ENCODE data around the gene SLC49A3. TPM values are rescaled to one million over a fixed set of nuclear protein-coding genes. Genes with fewer than 3 reads are reported as not detected.

Gene SLC49A3
- total and polyA plus RNA-seq, 12 donors = 1.4 to 24.5 (median 7.3) TPM

GRCh38 chr4:633406-633805 lies 55.5 kb downstream of the SLC49A3 start:
- TF ChIP-seq CTCF (IDR thresholded peaks at IDR 0.05) (no peak), POLR2A (IDR thresholded peaks at IDR 0.05) (no peak)
- 45 to 70% (median 54%) methylated on average over 2 to 9 of the region's 9 CpGs for WGBS, 4 donors
- Histone ChIP-seq H3K4me3 (no peak overlapping the region), H3K4me1 (replicated peaks in 1 of 2) (no peaks in the 10 kb centered on the region), H3K9me3 (replicated peaks in 1 of 3) (no peaks in the 10 kb centered on the region), H3K27ac (no peak overlapping the region), H3K36me3 (replicated peaks in 1 of 2) (no peaks in the 10 kb centered on the region), H3K27me3 (peaks cover 9% of the 10 kb centered on the region)
- intact Hi-C loops (cut with DNase I) = no loop called here
- DNase-seq = no peak

GRCh38 chr4:632926-633325 lies 56.0 kb downstream of the SLC49A3 start:
- WGBS, 4 donors = 78 to 88% (median 86%) methylated on average over 4 to 6 of the region's 6 CpGs
- no peaks in the 10 kb centered on the region for H3K9me3 ChIP-seq (replicated peaks in 1 of 3)
- no peak overlapping the region for H3K27ac ChIP-seq
- H3K27me3 ChIP-seq = peaks cover 9% of the 10 kb centered on the region
- DNase-seq = no peak
- H3K4me3 ChIP-seq = no peak overlapping the region
- TF ChIP-seq CTCF (IDR thresholded peaks at IDR 0.05) = no peak
- no peak for TF ChIP-seq POLR2A (IDR thresholded peaks at IDR 0.05)
- no peaks in the 10 kb centered on the region for H3K4me1 ChIP-seq (replicated peaks in 1 of 2)
- no peaks in the 10 kb centered on the region for H3K36me3 ChIP-seq (replicated peaks in 1 of 2)
- intact Hi-C loops (cut with DNase I) = no loop called here

- Histone ChIP-seq H3K36me3 (replicated peaks in 1 of 2) (no peaks in the 10 kb centered on the region), H3K9me3 (replicated peaks in 1 of 3) (no peaks in the 10 kb centered on the region), H3K4me1 (replicated peaks in 1 of 2) (no peaks in the 10 kb centered on the region), H3K27me3 (peaks cover 6% of the 10 kb centered on the region), H3K4me3 (no peak overlapping the region), H3K27ac (no peak overlapping the region)
- TF ChIP-seq CTCF (IDR thresholded peaks at IDR 0.05) = no peak
- no peak for TF ChIP-seq POLR2A (IDR thresholded peaks at IDR 0.05)
- DNase-seq = no peak
- 83 to 87% (median 85%) methylated on average over 8 to 16 of the region's 16 CpGs for WGBS, 4 donors
- intact Hi-C loops (cut with DNase I) = no loop called here
Observed at GRCh38 chr4:632196-632790, 56.7 kb downstream of the SLC49A3 start.

Other genes with a start within 250 kb of the SLC49A3 start
- 10 to 100 TPM in 8 of 9 donors, 1 to 10 TPM in 1; 4.0 to 32.7 (median 20.6) TPM for gene ZNF721, start 190.0 kb downstream of the SLC49A3 start, total RNA-seq
- gene ZNF721, start 190.0 kb downstream of the SLC49A3 start, polyA plus RNA-seq = 10 to 100 TPM; 17.5 to 27.1 (median 19.0) TPM
- 10 to 100 TPM; 25.7 to 63.8 (median 46.5) TPM for gene PIGG, start 189.9 kb downstream of the SLC49A3 start, total RNA-seq
- gene PIGG, start 189.9 kb downstream of the SLC49A3 start, polyA plus RNA-seq = 100 to 1,000 TPM in 1 of 3 donors, 10 to 100 TPM in 2; 31.4 to 115 (median 66.5) TPM
- gene TMEM271, start 112.9 kb downstream of the SLC49A3 start, total RNA-seq = 1 to 10 TPM in 2 of 9 donors, under 1 TPM in 2, not detected in 5; 0.06 to 1.9 (median 1.1) TPM
- under 1 TPM; 0.54 to 0.64 (median 0.60) TPM for gene TMEM271, start 112.9 kb downstream of the SLC49A3 start, polyA plus RNA-seq
- 10 to 100 TPM in 1 of 9 donors, 1 to 10 TPM in 5, under 1 TPM in 1, not detected in 2; 0.86 to 26.6 (median 2.5) TPM for gene PDE6B, start 63.6 kb downstream of the SLC49A3 start, total RNA-seq
- gene PDE6B, start 63.6 kb downstream of the SLC49A3 start, polyA plus RNA-seq = 1 to 10 TPM in 1 of 3 donors, under 1 TPM in 2; 0.68 to 1.8 (median 0.71) TPM
- gene ATP5ME, start 14.9 kb downstream of the SLC49A3 start, total RNA-seq = 100 to 1,000 TPM in 7 of 9 donors, 10 to 100 TPM in 2; 43.4 to 973 (median 307) TPM
- 1,000 to 10,000 TPM in 1 of 3 donors, 100 to 1,000 TPM in 2; 501 to 1,353 (median 885) TPM for gene ATP5ME, start 14.9 kb downstream of the SLC49A3 start, polyA plus RNA-seq
- 10 to 100 TPM in 8 of 9 donors, 1 to 10 TPM in 1; 5.9 to 31.7 (median 19.9) TPM for gene MYL5, start 14.6 kb downstream of the SLC49A3 start, total RNA-seq
- 10 to 100 TPM; 13.3 to 77.6 (median 64.4) TPM for gene MYL5, start 14.6 kb downstream of the SLC49A3 start, polyA plus RNA-seq
- 100 to 1,000 TPM in 2 of 9 donors, 10 to 100 TPM in 7; 46.6 to 145 (median 67.6) TPM for gene PCGF3, start 16.7 kb upstream of the SLC49A3 start, total RNA-seq
- 100 to 1,000 TPM in 1 of 3 donors, 10 to 100 TPM in 2; 26.4 to 178 (median 99.2) TPM for gene PCGF3, start 16.7 kb upstream of the SLC49A3 start, polyA plus RNA-seq
- 10 to 100 TPM in 3 of 9 donors, 1 to 10 TPM in 6; 1.7 to 25.3 (median 5.8) TPM for gene CPLX1, start 137.0 kb upstream of the SLC49A3 start, total RNA-seq
- 10 to 100 TPM in 2 of 3 donors, 1 to 10 TPM in 1; 6.3 to 24.2 (median 14.9) TPM for gene CPLX1, start 137.0 kb upstream of the SLC49A3 start, polyA plus RNA-seq
- 100 to 1,000 TPM in 6 of 9 donors, 10 to 100 TPM in 3; 69.1 to 176 (median 128) TPM for gene GAK, start 243.2 kb upstream of the SLC49A3 start, total RNA-seq
- gene GAK, start 243.2 kb upstream of the SLC49A3 start, polyA plus RNA-seq = 100 to 1,000 TPM in 2 of 3 donors, 10 to 100 TPM in 1; 39.0 to 381 (median 224) TPM
- gene TMEM175, start 243.3 kb upstream of the SLC49A3 start, total RNA-seq = 10 to 100 TPM; 20.2 to 70.4 (median 46.7) TPM
- gene TMEM175, start 243.3 kb upstream of the SLC49A3 start, polyA plus RNA-seq = 100 to 1,000 TPM in 2 of 3 donors, 10 to 100 TPM in 1; 22.4 to 142 (median 113) TPM

Measured in adrenal gland (tissue), 12 donors.